Astrocyte (in vitro differentiated cells and primary cell): Measurements from ENCODE around the gene SLC8A2. TPM values are rescaled to one million over a fixed set of nuclear protein-coding genes. Genes with fewer than 3 reads are reported as not detected.

Experiments used
- DNase-seq: peaks from one replicate; pipeline ENCODE4 v3.0.0-alpha.2; 2010; ENCODE audit warnings: low read depth
- FAIRE-seq: peaks from 2 replicates; lab custom pipeline; 2011; peaks lifted over from hg19 to GRCh38; lab: Jason Lieb, UNC
- H2AFZ ChIP-seq: 2 replicates; pipeline ENCODE4 v1.6.0; 2012; ENCODE audit warnings: low read depth, low read length, inconsistent platforms
- H3K27ac ChIP-seq: 2 replicates; pipeline ENCODE4 v1.5.1; 2011; ENCODE audit warnings: low read depth, low read length, inconsistent platforms
- H3K27me3 ChIP-seq: 2 replicates; pipeline ENCODE4 v1.6.0; 2011; ENCODE audit warnings: low read length, inconsistent platforms; ENCODE audit not compliant: insufficient read depth
- H3K36me3 ChIP-seq: 2 replicates; pipeline ENCODE4 v1.5.1; 2011; ENCODE audit warnings: low read length, inconsistent platforms; ENCODE audit not compliant: insufficient read depth
- H3K4me1 ChIP-seq: 2 replicates; pipeline ENCODE4 v1.5.1; 2011; ENCODE audit warnings: low read length, inconsistent platforms; ENCODE audit not compliant: insufficient read depth
- H3K4me2 ChIP-seq: 2 replicates; pipeline ENCODE4 v1.6.0; 2012; ENCODE audit warnings: low read length, inconsistent platforms
- H3K4me3 ChIP-seq: 2 replicates; pipeline ENCODE4 v1.5.1; 2011; ENCODE audit warnings: low read depth, mild to moderate bottlenecking, low read length, inconsistent platforms; ENCODE audit not compliant: insufficient read depth
- H3K79me2 ChIP-seq: 2 replicates; pipeline ENCODE4 v1.6.0; 2012; ENCODE audit warnings: mild to moderate bottlenecking, low read length, inconsistent platforms; ENCODE audit not compliant: insufficient read depth
- H3K9ac ChIP-seq: 2 replicates; pipeline ENCODE4 v1.6.0; 2012; ENCODE audit warnings: mild to moderate bottlenecking, low read length, inconsistent platforms
- H3K9me3 ChIP-seq: 2 replicates; pipeline ENCODE4 v1.5.1; 2012; ENCODE audit warnings: low read depth, mild to moderate bottlenecking, low read length, inconsistent platforms; ENCODE audit not compliant: insufficient read depth
- H4K20me1 ChIP-seq: 2 replicates; pipeline ENCODE4 v1.6.0; 2012; ENCODE audit warnings: low read length, inconsistent platforms; ENCODE audit not compliant: insufficient read depth
- H3K27ac Mint-ChIP-seq: one replicate; pipeline ENCODE4 v1.8.0; 2021; ENCODE audit warnings: mild to moderate bottlenecking, mixed read lengths; ENCODE audit not compliant: unreplicated experiment
- H3K27me3 Mint-ChIP-seq: one replicate; pipeline ENCODE4 v1.8.0; 2021; ENCODE audit warnings: low read depth, mixed read lengths; ENCODE audit not compliant: unreplicated experiment
- H3K36me3 Mint-ChIP-seq: one replicate; pipeline ENCODE4 v1.8.0; 2021; ENCODE audit warnings: low read depth, mixed read lengths; ENCODE audit not compliant: unreplicated experiment
- H3K4me1 Mint-ChIP-seq: one replicate; pipeline ENCODE4 v1.8.0; 2021; ENCODE audit warnings: low read depth, mixed read lengths; ENCODE audit not compliant: unreplicated experiment
- H3K4me3 Mint-ChIP-seq: one replicate; pipeline ENCODE4 v1.8.0; 2021; ENCODE audit warnings: mild to moderate bottlenecking, moderate library complexity, mixed read lengths; ENCODE audit not compliant: unreplicated experiment
- H3K9me3 Mint-ChIP-seq: one replicate; pipeline ENCODE4 v1.8.0; 2021; ENCODE audit warnings: mild to moderate bottlenecking, mixed read lengths; ENCODE audit not compliant: unreplicated experiment
- EZH2 ChIP-seq: IDR thresholded peaks from 2 replicates; pipeline ENCODE4 v1.6.1; 2012; ENCODE audit warnings: mild to moderate bottlenecking, low read length, inconsistent platforms; ENCODE audit not compliant: insufficient read depth
- total RNA-seq: library from RNA; stranded (reverse); gene quantifications from 2 replicates; pipeline ENCODE4 v1.2.1, GENCODE V29; 2021
- TF ChIP-seq, protein P1 (sequence below): IDR thresholded peaks from 2 replicates; pipeline ENCODE4 v1.5.1; 2011; ENCODE audit warnings: low read depth, mild to moderate bottlenecking, inconsistent platforms, low read length, moderate library complexity; ENCODE audit not compliant: insufficient read depth

Gene SLC8A2
- total RNA-seq, 1 donor from 2014 or later: 3.3 TPM

GRCh38 chr19:47508721-47509120 is 37.0 kb upstream of the SLC8A2 start:
- H3K36me3 ChIP-seq: no peaks in the 10 kb centered on the region
- H3K27ac ChIP-seq: no peak overlapping the region
- no peaks in the 10 kb centered on the region for H3K27me3 Mint-ChIP-seq
- H3K4me2 ChIP-seq: no peak overlapping the region
- TF ChIP-seq, protein P1, sequence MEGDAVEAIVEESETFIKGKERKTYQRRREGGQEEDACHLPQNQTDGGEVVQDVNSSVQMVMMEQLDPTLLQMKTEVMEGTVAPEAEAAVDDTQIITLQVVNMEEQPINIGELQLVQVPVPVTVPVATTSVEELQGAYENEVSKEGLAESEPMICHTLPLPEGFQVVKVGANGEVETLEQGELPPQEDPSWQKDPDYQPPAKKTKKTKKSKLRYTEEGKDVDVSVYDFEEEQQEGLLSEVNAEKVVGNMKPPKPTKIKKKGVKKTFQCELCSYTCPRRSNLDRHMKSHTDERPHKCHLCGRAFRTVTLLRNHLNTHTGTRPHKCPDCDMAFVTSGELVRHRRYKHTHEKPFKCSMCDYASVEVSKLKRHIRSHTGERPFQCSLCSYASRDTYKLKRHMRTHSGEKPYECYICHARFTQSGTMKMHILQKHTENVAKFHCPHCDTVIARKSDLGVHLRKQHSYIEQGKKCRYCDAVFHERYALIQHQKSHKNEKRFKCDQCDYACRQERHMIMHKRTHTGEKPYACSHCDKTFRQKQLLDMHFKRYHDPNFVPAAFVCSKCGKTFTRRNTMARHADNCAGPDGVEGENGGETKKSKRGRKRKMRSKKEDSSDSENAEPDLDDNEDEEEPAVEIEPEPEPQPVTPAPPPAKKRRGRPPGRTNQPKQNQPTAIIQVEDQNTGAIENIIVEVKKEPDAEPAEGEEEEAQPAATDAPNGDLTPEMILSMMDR: no peak
- no peak for TF ChIP-seq EZH2
- H3K9me3 ChIP-seq: no peaks in the 10 kb centered on the region
- no peak overlapping the region for H3K27ac Mint-ChIP-seq
- H3K9me3 Mint-ChIP-seq: no peaks in the 10 kb centered on the region
- peaks cover 42% of the 10 kb centered on the region for H3K4me1 Mint-ChIP-seq
- H3K4me1 ChIP-seq: peaks cover 15% of the 10 kb centered on the region
- no peak for FAIRE-seq
- H3K4me3 Mint-ChIP-seq: peak overlapping the region; percentile 41
- peaks cover 93% of the 10 kb centered on the region for H4K20me1 ChIP-seq
- no peak overlapping the region for H3K9ac ChIP-seq
- H3K27me3 ChIP-seq: no peaks in the 10 kb centered on the region
- DNase-seq: no peak
- peaks cover 9% of the 10 kb centered on the region for H3K36me3 Mint-ChIP-seq
- no peak overlapping the region for H3K4me3 ChIP-seq
- no peak overlapping the region for H2AFZ ChIP-seq
- H3K79me2 ChIP-seq: peaks cover 92% of the 10 kb centered on the region

DNA sequence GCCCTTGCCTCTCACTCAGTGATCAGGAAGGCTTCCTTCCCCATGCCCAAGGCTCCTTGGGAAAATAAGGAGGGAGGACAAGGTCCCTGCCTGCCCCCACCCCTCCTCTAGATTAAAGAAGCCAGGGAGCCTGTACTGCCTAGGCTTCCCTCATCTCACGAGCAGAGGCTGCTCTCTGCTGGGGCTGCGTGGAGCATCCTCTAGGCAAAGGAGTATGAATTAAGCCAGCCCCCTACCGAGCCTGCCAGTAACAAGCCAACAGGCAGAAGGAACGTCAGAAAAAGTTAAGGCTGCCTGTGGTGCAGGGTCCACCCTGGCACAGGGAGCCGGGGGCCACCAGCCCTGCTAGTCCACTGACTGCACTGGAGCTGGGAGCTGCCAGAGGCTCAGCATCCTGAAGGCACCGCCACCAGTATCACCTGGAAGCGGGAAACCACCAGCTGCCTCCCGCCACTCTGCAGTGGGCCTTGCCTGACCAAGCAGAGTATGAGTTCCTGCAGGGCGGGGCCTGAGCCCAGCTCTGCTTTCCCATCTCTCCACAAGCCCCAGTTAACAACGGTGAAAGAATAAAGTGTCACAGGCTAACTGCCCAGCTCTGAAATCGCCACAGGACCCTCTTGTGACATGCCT is 36.3 kb upstream of the SLC8A2 start:
- no peak overlapping the region for H3K27ac Mint-ChIP-seq
- H4K20me1 ChIP-seq: peaks cover 92% of the 10 kb centered on the region
- H3K4me1 ChIP-seq: peaks cover 9% of the 10 kb centered on the region
- no peaks in the 10 kb centered on the region for H3K27me3 ChIP-seq
- peaks cover 88% of the 10 kb centered on the region for H3K79me2 ChIP-seq
- TF ChIP-seq EZH2: no peak
- TF ChIP-seq, protein P1: no peak
- no peaks in the 10 kb centered on the region for H3K36me3 ChIP-seq
- no peak overlapping the region for H2AFZ ChIP-seq
- no peak overlapping the region for H3K4me2 ChIP-seq
- peaks cover 37% of the 10 kb centered on the region for H3K4me1 Mint-ChIP-seq
- no peak overlapping the region for H3K4me3 Mint-ChIP-seq
- no peak overlapping the region for H3K27ac ChIP-seq
- DNase-seq: no peak
- no peak for FAIRE-seq
- H3K27me3 Mint-ChIP-seq: no peaks in the 10 kb centered on the region
- no peak overlapping the region for H3K9ac ChIP-seq
- H3K9me3 Mint-ChIP-seq: no peaks in the 10 kb centered on the region
- H3K9me3 ChIP-seq: no peaks in the 10 kb centered on the region
- peaks cover 9% of the 10 kb centered on the region for H3K36me3 Mint-ChIP-seq
- no peak overlapping the region for H3K4me3 ChIP-seq

- peaks cover 6% of the 10 kb centered on the region for H3K36me3 Mint-ChIP-seq
- H3K27me3 Mint-ChIP-seq: no peaks in the 10 kb centered on the region
- no peak overlapping the region for H3K4me3 Mint-ChIP-seq
- Histone ChIP-seq H3K27me3 (no peaks in the 10 kb centered on the region), H4K20me1 (peaks cover 90% of the 10 kb centered on the region), H3K4me2 (no peak overlapping the region), H3K36me3 (peaks cover 7% of the 10 kb centered on the region), H3K27ac (no peak overlapping the region), H2AFZ (no peak overlapping the region), H3K4me3 (no peak overlapping the region), H3K4me1 (peaks cover 9% of the 10 kb centered on the region), H3K9ac (no peak overlapping the region), H3K79me2 (peaks cover 77% of the 10 kb centered on the region), H3K9me3 (no peaks in the 10 kb centered on the region)
- TF ChIP-seq EZH2: no peak
- TF ChIP-seq, protein P1: no peak
- no peaks in the 10 kb centered on the region for H3K9me3 Mint-ChIP-seq
- FAIRE-seq (no peak), DNase-seq (no peak)
- no peak overlapping the region for H3K27ac Mint-ChIP-seq
- H3K4me1 Mint-ChIP-seq: peaks cover 27% of the 10 kb centered on the region
These were observed 35.3 kb upstream of the SLC8A2 start for GRCh38 chr19:47507012-47507411.
